GM21737 (cell line): ENCODE data around the gene TMIE.

Source experiments
- ATAC-seq: cut with Tn5 transposase; IDR thresholded peaks from one replicate; pipeline ENCODE4 v1.9.1; 2021; ENCODE audit warnings: mild to moderate bottlenecking, moderate library complexity; ENCODE audit not compliant: unreplicated experiment

TMIE gene

GRCh38 chr3:46668591-46668990 lies 32.6 kb upstream of the TMIE start:
- no peak for ATAC-seq

DNA sequence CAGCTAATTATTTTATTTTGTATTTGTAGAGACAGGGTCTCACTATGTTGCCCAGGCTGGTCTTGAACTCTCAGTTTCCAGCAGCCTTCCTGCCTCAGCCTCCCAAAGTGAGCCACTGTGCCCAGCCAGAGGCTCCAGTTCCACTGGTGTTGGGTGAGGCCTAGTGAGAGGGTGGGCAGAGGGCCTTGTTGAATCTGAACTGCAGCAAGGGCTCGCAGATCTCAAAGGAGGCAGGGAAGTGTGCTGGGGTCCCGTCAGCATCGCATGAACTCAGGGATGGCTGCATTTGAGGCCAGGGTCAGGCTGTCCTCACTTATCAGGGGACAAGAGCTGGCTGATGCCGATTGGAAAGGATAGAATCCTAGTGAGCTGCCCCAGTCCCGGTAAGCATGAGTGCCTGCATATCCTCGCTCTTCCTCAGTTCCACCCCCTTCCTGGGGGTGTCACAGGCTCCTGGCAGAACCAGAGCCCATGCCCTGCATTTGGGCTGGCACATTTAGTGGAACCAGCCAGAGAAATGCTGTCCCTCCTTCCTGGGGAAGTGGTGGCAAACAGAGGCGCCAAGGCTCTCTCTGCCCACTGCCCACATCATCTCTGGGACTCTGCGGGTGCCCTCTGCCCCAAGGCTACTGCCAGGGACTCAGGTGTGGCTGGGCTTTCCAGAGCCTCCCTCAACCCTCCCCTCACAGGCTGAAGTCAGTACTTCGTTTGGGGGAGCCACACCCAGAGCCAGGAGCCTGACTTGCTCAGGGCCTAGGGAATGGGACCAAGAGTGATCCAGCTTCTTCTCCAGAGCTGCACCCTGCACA lies 31.8 kb upstream of the TMIE start:
- no peak for ATAC-seq

DNA sequence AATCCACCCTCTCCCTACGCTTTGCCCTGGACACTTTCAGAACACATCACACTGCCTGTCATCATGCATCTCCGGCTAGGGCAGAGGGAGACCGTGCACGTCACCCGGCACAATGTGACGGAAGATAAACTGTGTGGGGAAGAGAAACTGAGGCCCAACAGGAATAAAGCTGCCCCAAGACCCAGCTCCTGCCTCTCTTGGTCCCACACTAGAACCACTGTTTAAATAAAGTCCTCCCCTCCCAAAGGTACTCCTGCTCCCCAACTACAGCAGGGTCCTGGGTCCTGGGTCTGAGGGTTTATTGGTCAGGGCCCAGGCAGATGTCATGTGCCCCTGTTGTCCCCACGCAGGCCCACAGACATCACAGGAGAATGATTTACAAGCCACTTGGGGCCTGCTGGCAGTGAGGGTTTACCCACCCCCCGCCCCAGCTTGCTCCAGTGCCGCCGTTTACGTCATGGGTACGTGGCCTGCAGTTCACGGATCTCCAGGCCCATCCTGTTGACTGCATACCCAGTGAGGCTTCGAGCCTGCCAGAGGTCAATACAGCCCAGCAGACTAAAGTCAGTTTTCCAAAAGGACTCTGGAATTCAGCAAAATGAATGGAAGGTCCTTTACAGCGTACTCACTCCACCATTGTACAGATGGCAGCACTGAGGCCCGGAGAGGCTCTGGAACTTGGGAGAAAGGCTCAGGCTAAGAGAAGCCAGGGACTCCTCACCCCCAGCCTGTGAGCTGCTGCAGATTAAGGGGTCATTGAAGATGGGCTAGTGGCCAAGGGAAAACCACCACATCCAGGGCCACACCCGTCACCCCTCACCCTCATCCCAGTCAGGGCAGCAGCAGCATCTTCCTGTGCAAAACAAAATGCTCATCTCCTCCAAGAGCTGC lies 30.9 kb upstream of the TMIE start:
- ATAC-seq: no peak

GRCh38 chr3:46670891-46671427 lies 30.2 kb upstream of the TMIE start:
- ATAC-seq: no peak

GRCh38 chr3:46671541-46672348 lies 29.4 kb upstream of the TMIE start:
- ATAC-seq: no peak

DNA sequence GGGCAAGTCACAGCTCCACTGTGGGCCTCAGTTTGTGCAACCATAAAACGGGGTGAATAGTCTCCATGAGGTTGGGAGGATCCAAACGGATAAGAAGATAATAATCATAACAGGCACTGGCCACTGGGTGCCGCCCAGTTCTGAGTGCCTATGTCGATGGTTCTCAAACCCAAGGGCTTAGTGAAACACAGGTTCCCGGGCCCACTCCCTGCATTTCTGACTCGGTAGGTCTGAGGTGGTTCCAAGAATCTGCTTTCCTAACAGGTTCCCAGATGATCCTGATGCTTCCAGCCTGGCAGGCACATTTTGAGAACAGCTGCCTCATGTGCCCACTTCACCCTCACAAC lies 28.9 kb upstream of the TMIE start:
- no peak for ATAC-seq

DNA sequence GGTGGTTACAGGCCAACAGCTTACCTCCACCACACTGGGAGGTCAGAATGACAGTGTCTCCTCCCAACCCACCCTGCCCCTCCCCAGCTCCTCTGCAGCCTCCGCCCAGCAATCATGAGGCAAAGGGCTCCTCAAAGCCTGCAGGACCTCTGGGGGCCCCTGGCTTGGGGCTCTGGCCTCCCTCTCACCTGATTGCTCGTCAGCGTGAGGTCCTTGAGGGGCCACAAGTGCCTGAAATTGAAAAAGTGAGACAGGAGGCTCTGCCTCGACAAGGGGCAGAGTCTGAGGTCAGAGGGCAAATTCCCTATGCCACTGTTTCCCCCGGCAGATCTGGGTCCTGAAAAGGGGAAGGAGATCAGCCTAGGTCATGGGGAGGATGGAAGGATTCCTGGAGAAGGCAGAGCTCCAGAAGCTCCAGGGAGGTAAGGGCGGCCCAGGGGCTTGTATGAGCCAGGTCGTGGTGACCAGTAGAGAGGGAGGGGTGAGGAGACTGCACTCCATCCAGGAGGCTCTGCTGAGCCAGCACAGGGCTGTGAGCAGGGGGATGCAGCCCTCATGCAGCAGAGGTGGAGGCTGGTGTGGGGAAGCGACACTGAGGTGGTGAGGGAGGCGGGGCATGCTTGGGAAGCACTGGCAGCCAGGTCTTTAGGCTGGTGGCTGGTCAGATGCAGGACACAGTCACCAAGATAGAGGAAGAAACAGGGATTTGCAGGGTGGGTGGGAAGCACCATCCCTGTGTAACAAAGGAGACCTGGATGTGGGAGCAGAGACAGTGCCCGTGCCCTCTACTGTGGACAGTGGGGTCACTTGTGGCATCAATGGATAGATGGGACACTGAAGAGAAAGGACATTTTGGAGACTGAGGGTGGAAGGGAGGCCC lies 27.8 kb upstream of the TMIE start:
- ATAC-seq: no peak

DNA sequence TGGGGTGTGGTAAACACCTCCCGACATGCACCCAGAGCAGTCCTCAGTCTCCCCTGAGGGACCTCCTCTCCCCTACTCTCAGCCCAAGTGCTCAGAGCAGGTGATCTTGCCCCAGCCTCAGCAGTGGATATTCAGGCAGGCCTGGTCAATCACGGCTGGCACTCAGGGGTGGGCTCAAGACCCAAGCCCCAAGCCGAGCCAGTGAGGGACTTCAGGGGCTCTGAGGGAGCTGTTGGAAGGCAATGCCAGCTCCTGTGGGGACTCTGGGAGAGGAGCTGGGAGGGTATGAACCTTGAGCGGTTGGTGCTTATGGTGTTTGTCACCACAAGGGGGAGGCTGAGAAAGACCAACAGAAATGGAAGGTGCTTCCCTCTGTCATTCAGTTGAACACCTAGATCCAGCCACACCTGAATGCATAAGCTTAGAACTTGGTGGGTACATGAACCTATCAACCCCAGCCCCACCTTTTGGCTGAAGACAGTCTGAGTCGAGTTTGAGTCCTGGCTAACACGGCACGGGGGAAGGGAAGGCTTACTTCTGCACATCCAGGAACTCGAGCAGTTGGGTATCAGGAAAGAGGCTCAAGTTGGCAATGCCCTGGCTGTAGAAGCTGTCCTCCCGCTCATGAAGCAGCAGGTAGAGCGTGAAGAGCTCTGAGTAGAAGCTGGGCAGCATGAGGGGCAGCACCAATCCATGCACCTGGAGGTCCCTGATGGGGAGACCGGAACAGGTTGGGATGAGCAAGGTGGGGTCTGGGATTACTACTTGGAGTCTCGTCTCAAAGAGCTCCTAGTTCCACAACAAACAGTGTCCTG lies 27.0 kb upstream of the TMIE start:
- ATAC-seq: no peak

- no peak for ATAC-seq
These were observed 25.8 kb upstream of the TMIE start for GRCh38 chr3:46675426-46675825.

- no peak for ATAC-seq
These were observed 25.2 kb upstream of the TMIE start for GRCh38 chr3:46675843-46676567.

- no peak for ATAC-seq
These were observed 24.4 kb upstream of the TMIE start for GRCh38 chr3:46676601-46677410.

DNA sequence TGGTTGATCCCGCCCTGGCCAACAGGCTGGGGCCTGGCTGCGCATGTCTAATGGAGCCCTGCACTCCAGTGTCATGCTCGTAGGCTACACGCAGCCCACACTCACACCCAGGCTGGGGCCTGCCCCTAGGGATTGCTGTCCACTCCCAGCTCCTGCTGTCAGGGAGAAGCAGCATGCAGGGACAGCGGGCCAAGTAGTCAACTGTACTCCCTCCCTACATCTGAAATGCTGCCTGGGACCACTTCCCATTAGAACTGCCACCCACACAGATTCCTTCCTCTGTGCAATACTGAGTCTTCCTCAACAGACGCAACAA lies 23.8 kb upstream of the TMIE start:
- ATAC-seq: no peak

GRCh38 chr3:46678280-46678679 lies 22.9 kb upstream of the TMIE start:
- ATAC-seq: no peak

- ATAC-seq: no peak
These were observed 21.5 kb upstream of the TMIE start for GRCh38 chr3:46679681-46680080.

DNA sequence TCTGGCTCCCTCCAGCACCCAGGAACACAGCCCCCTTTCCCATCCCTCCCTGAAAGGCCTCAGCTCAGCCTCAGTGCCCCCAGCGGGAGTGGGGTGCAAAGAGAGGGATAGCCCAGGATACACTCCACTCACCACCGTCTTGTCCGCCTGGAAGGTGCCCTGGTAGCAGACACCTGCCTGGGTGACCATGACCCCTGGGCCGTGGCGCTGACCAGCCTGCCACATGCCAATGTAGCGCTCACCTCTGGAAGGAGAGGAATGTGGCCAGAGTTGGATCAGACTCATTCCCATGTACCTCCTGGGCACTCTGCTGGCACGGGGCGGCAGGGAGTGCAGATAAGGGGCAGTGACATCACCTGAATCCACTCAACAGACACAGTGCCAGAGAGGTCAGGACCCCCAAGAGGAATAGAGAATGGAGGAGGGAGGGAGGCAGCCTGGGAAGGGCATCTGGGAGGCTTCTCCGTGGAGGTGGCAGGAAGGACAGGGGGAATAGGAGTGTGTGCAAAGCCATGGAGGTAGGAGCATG lies 20.8 kb upstream of the TMIE start:
- ATAC-seq: no peak

DNA sequence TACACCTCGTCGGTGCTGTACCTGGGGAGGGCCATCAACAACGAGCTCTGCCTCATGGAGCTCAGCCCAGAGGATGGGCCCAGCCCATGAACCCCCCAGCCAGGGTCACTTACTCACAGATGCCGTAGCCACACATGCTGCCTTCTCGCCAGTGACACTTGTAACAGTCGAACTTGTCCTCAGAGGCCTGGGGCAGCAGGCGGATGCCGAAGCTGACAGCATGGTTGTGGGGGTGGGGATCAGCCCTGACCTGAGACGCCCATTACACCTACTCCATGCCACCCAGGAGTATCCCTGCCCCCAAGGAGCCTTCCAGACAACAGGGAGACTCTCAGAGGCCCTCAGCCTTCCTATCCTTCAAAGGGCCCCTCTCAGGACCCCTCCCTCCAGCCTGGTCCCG lies 19.8 kb upstream of the TMIE start:
- no peak for ATAC-seq

GRCh38 chr3:46681856-46682540 lies 19.2 kb upstream of the TMIE start:
- no peak for ATAC-seq
